Activated CD8-positive, alpha-beta memory T cell treated with anti-CD3 and anti-CD28 coated beads, Interleukin-2, amount 50 U/mL, for 48 hours (primary cell): Measurements from ENCODE around the gene GFY.

ENCODE experiments used
- DNase-seq: peaks from one replicate; pipeline ENCODE4 v3.0.0-alpha.2; 2020

The GFY gene, protein sequence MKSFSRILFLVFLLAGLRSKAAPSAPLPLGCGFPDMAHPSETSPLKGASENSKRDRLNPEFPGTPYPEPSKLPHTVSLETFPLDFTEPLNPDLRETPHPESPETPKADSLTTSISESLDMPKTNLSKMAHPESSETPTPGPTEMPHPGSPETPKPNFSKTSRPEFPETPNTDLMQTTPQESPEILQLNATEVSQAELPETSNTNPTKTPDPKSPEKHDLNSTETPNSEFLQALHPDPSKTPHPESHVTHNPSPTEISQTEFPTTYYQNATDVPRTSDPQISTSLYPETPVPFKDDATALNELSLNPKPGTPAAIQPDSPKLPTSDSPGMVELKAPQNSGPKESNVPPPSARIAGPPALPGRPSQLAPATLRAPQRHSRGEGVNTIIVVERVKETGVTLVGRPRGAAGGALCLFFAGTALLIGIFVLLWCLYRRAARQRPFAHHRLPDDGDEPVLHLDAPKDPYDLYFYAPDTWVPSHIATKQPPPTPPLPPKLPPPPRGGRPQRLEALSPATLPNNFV

GRCh38 chr19:49425178-49425577 lies at the start of gene GFY:
Gene GFY (plus strand): TSS chr19:49425388. CDS start chr19:49426431, 1,043 bp downstream.
- DNase-seq, result no peak

DNA sequence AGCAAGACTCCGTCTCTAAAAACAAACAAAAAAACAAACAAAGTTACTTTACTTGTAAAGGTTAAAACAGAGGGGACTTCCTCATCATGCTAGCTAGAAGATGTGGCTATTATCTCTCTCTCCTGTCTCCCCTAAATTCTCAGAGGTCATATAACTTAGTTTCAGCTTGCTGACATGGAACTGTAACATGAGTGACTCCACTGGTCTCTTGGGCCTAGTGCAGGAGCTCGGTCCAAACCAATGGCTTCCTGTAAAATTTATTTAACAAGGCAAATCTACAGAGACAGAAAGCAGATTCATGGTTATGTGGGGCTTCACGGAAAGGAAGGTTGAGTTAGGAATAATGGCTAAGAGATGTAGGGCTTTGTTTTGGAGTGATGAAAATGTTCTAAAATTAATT lies 46.7 kb upstream of the GFY start:
- no peak for DNase-seq

DNA sequence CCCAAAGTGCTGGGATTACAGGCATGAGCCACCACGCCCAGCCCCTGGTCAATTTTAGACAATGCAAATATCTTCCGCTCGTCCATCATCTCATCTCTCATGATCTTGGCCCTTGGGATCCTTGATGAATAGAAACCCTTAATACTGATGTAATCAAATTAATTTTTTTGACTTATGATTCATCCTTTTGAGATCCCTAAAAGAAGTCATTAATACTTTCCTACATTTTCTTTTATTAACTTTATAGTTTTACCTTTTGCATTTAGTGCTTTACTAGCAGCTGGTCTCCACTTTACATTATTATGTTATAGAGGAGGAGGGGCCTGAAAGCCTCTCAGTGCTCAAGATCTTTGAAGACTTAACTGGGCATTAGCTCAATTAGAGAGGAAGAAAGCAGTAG lies 44.8 kb upstream of the GFY start:
- no peak for DNase-seq

GRCh38 chr19:49382639-49383038 lies 42.5 kb upstream of the GFY start:
- no peak for DNase-seq

- DNase-seq, result no peak
These were observed 41.6 kb upstream of the GFY start for GRCh38 chr19:49383599-49383998.

- DNase-seq, result peak; percentile 93
These were observed 37.2 kb upstream of the GFY start, which contains the start of gene KASH5 for GRCh38 chr19:49387936-49388372. Gene KASH5 (plus strand): TSS chr19:49388249. CDS start chr19:49390884, 2,635 bp downstream.

GRCh38 chr19:49389406-49389805 lies 35.8 kb upstream of the GFY start:
- DNase-seq, result no peak

DNA sequence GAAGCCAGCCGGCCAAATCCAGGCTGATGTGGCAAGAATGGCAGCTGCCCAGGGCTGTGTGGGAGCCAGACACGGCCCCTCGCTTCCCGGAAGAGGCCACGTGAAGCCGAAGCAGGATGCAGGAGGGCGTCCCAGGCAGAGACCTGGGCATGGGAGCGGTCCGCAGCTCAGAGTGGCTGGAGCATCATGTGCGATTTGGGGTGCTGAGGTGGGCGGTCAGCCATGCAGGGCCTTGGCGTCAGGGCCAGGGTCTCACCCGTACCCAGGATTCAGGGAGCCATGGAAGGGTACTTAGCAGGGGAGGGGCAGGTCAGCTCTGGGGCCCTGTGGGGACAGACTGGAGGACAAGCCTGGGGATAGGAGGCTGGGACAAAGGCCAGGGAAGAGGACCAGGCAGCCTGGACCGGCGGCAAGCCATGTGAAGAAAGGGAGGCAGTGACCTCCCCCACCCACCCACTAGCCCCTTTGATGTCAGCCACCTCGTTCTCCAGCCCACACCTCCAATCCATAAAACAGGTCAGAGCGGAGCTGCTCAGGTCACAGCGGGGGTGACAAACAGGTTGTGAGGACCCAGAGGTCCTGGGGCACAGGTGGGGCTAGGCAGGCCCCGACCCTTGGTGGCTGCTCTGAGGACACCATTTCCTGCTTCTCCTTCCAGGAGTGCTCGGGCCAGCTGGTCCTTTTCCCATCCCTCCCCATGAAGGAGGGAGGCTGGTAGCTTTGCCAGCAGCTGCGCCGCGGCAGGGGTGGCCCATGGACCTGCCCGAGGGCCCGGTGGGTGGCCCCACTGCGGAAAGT lies 34.9 kb upstream of the GFY start:
- no peak for DNase-seq

DNA sequence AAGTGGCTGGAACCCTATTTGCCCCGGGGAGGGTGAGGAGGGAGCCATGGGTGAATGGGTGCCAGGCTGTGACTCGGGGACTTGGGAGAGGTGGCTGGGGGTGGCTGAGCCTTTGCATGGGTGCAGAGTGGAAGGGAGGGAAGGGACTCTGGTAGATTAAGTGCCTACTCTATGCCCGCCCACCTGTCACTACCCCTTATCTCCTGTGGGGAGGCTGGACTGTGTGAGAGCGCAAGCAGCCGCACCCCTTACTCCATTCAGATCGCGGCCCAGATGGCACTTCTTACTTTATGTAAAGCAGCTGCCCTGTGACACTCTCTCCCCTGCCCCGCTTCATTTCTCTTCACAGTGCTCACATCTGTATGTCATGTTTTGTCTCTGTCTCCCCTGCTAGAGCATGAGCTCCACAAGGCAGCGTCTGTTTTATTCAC lies 34.2 kb upstream of the GFY start:
- DNase-seq, result no peak

- peak; percentile 84 for DNase-seq
These were observed 33.4 kb upstream of the GFY start for GRCh38 chr19:49391581-49392399.

GRCh38 chr19:49393881-49394280 lies 31.3 kb upstream of the GFY start:
- no peak for DNase-seq

DNA sequence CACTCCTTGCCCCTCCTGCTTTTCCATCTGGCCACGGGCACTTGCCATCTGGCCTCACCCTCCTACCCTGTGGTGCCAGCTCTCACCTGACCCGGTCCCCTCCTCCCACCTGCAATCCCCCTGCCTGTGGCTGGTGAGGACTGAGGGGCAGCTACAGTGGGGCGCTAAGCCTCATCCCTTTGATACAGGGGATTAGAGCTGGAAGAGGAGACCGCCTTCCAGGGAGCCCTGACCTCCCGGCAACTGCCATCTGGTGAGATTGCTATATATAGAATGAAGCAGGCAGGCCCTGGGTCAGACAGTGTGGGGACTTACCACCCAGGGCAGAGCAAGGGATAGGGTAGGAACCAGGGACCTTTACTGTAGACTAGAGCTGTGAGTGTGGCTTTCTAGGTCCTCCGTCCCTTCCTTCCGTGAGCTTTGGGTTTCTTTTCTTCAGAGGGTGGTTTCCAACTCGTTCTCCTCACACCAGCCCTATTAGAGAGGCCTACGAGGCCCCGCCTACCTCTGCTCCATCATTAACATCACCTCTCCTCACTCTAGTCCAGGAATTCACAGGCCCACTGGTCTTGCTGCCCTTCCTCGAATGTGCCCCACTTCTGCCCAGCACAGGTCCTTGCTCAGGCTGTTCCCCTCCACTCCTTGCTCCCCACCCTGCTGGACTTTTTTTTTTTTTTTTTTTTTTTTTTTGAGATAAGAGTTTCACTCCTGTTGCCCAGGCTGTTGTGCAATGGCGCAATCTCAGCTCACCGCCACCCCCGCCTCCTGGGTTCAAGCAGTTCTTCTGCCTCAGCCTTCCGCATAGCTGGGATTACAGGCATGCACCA lies 29.4 kb upstream of the GFY start:
- no peak for DNase-seq

DNA sequence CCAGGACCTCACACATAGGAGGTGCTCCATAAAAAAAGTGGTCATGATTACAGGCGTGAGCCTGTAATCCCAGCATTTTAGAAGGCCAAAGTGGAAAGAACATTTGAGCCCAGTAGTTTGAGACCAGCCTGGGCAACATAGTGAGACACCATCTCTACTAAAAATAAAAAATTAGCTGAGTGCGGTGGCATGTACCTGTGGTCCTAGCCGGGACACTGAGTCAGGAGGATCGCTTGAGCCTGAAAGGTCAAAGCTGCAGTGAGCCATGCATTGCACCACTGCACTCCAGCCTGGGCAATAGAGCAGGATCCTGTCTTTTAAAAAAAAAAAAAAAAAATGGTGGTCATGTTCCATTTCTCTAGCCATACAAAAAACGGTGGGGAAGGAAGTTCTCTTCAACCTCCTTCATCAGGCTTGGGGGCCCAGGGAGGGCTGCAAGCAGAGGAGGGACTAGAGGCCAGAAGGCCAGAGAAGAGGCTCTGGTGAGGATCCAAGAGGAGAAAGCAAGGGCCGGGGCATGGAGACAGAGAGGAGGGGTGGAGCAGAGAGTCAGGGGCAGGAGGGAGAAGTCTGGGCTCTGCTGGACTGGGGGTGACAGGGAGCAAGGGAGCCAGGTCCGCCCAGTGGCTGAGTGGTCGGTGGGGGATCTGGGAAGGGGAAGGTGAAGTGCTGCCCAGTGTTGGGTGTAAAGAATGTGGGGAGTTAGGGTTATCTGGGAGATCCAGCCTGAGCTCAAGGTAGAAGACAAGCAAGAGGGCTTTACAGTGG lies 28.3 kb upstream of the GFY start:
- DNase-seq, result no peak

- no peak for DNase-seq
These were observed 27.1 kb upstream of the GFY start for GRCh38 chr19:49398001-49398615.

GRCh38 chr19:49398931-49399330 lies 26.3 kb upstream of the GFY start:
- no peak for DNase-seq

DNA sequence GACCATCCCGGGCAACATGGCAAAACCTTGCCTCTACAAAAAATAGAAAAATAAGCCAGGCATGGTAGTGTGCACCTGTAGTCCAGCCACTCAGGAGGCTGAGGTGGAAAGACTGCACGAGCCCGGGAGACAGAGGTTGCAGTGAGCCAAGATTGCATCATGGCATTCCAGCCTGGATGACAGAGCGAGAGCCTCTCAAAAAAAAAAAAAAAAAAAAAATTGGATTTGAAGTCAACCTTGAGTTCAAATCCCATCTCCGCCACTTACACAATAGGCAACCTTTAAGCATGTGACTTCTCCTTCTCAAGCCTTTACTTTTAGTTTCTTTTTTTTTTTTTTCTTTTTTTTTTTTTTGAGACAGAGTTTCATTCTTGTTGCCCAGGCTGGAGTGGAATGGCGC lies 25.2 kb upstream of the GFY start:
- DNase-seq, result no peak

- no peak for DNase-seq
These were observed 21.6 kb upstream of the GFY start for GRCh38 chr19:49403404-49404187.

DNA sequence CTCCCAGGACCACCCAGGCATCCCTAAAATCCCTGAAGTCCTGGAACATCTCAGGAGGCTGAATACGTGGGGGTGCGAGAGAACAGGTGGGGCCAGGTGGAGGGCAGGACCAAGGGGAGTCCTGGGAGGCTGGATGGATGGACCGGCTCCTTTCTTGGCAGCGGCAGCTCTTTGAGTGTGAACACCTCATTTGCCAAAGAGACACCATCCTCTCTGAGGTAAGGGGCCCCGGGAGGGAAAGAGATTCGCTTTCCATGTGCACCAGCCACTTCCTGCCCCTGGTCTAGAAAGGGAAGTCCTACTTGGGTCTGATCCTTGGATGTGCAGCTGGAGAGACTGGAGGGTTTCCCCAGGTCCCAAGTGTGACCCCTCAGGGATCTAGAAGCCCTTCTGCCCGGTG lies 18.1 kb upstream of the GFY start:
- no peak for DNase-seq

DNA sequence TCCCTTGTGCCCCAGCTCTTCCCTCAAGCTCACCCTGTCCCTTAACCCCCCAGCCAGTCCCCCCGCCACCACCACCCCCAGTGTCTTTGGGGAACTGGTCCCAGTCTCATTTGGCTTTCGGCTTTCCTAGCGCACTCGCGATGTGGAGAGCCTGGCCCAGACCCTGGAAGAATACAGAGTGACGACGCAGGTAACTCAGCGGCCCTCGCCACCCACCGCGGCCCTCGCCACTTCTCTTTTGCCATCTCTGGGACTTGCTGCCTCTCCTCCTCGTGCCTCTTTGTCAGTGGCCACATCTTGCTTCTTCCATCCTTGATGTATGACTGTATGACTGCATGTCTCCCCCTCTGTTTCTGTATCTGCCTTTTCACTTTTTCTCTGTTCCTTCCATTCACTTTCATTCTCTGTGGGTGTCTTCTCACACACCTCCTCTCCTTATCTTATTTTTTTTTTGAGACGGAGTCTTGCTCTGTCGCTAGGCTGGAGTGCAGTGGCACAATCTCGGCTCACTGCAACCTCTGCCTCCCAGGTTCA lies 17.6 kb upstream of the GFY start:
- no peak for DNase-seq
